GM23338 (cell line): ENCODE data around the gene THOC7. TPM values are rescaled to one million over a fixed set of nuclear protein-coding genes. Genes with fewer than 3 reads are reported as not detected.
A peak's percentile ranks its signal among the peaks of the same experiment; 100 is the strongest.

Source experiments
- ATAC-seq: fragments of 200-7000 bp; cut with Tn5 transposase; 3 replicates; pipeline ENCODE4 v1.9.1; 2020
- DNase-seq: peaks from one replicate; pipeline ENCODE4 v3.0.0-alpha.2; 2015; ENCODE audit warnings: low spot score
- H2AFZ ChIP-seq: fragments of 200-600 bp; sonication (generic); 2 replicates; pipeline ENCODE4 v1.8.0; 2016; ENCODE audit warnings: antibody characterized with exemption, mild to moderate bottlenecking, moderate library complexity
- H3F3A ChIP-seq: fragments of 200-600 bp; sonication (generic); replicated peaks from 2 replicates; pipeline ENCODE4 v1.8.0; 2017; ENCODE audit warnings: antibody characterized with exemption, mixed run types, low read depth
- H3K27ac ChIP-seq: fragments of 200-600 bp; sonication (generic); 2 replicates; pipeline ENCODE4 v1.6.1; 2016; ENCODE audit warnings: low read depth
- H3K27me3 ChIP-seq: fragments of 200-600 bp; sonication (generic); 2 replicates; pipeline ENCODE4 v1.8.0; 2016; ENCODE audit warnings: mild to moderate bottlenecking, mixed run types, moderate library complexity; ENCODE audit not compliant: insufficient read depth
- H3K36me3 ChIP-seq: fragments of 200-600 bp; sonication (generic); 2 replicates; pipeline ENCODE4 v1.8.0; 2016; ENCODE audit warnings: mild to moderate bottlenecking; ENCODE audit not compliant: insufficient read depth
- H3K4me1 ChIP-seq: fragments of 200-600 bp; sonication (generic); 2 replicates; pipeline ENCODE4 v1.8.0; 2016; ENCODE audit warnings: mild to moderate bottlenecking, moderate library complexity; ENCODE audit not compliant: insufficient read depth
- H3K4me2 ChIP-seq: fragments of 200-600 bp; sonication (generic); 2 replicates; pipeline ENCODE4 v1.7.1; 2017; ENCODE audit warnings: mixed run types
- H3K4me3 ChIP-seq: fragments of 200-600 bp; sonication (generic); 2 replicates; pipeline ENCODE4 v1.6.1; 2016; ENCODE audit warnings: mixed run types
- H3K79me2 ChIP-seq: fragments of 200-600 bp; sonication (generic); replicated peaks from 2 replicates; pipeline ENCODE4 v1.8.0; 2017; ENCODE audit warnings: mild to moderate bottlenecking; ENCODE audit not compliant: insufficient read depth
- H3K9me2 ChIP-seq: fragments of 200-600 bp; sonication (generic); 2 replicates; pipeline ENCODE4 v1.8.0; 2017; ENCODE audit not compliant: insufficient read depth
- H4K20me1 ChIP-seq: fragments of 200-600 bp; sonication (generic); replicated peaks from 2 replicates; pipeline ENCODE4 v1.8.0; 2017; ENCODE audit warnings: mild to moderate bottlenecking; ENCODE audit not compliant: insufficient read depth
- H3K27ac Mint-ChIP-seq: 2 replicates; pipeline ENCODE4 v1.8.0; 2020; ENCODE audit warnings: inconsistent platforms, mild to moderate bottlenecking, moderate library complexity, mixed read lengths
- H3K27me3 Mint-ChIP-seq: 3 replicates; pipeline ENCODE4 v1.8.0; 2022; ENCODE audit warnings: low read depth, mild to moderate bottlenecking, moderate library complexity, mixed read lengths, inconsistent platforms; ENCODE audit not compliant: insufficient read depth, poor library complexity
- H3K36me3 Mint-ChIP-seq: 3 replicates; pipeline ENCODE4 v1.8.0; 2021; ENCODE audit warnings: low read depth, mild to moderate bottlenecking, inconsistent platforms, moderate library complexity, mixed read lengths
- H3K4me1 Mint-ChIP-seq: 3 replicates; pipeline ENCODE4 v1.8.0; 2020; ENCODE audit warnings: mild to moderate bottlenecking, inconsistent platforms, mixed read lengths
- H3K4me3 Mint-ChIP-seq: 3 replicates; pipeline ENCODE4 v1.8.0; 2021; ENCODE audit warnings: moderate library complexity, mild to moderate bottlenecking, inconsistent platforms, mixed read lengths
- H3K9me3 Mint-ChIP-seq: 3 replicates; pipeline ENCODE4 v1.8.0; 2020; ENCODE audit warnings: moderate library complexity, mild to moderate bottlenecking, inconsistent platforms, mixed read lengths
- CREB1 ChIP-seq: fragments of 250-450 bp; sonication (Bioruptor Pico); IDR thresholded peaks from 2 replicates; pipeline ENCODE4 v1.5.0; 2020; ENCODE audit warnings: low read depth, mild to moderate bottlenecking, moderate library complexity
- EZH2phosphoT487 ChIP-seq: fragments of 200-600 bp; sonication (generic); IDR thresholded peaks from one replicate; pipeline ENCODE4 v1.8.1; 2018; ENCODE audit warnings: antibody characterized with exemption; ENCODE audit not compliant: unreplicated experiment
- JUNB ChIP-seq: IDR thresholded peaks from one replicate; pipeline ENCODE4 v1.6.1; 2016; ENCODE audit warnings: antibody characterized with exemption; ENCODE audit not compliant: unreplicated experiment
- POLR2AphosphoS5 ChIP-seq: IDR thresholded peaks from 2 replicates; pipeline ENCODE4 v1.6.1; 2016; ENCODE audit warnings: antibody characterized with exemption, low read depth
- STAT1 ChIP-seq: IDR thresholded peaks from one replicate; pipeline ENCODE4 v1.6.1; 2016; ENCODE audit warnings: antibody characterized with exemption; ENCODE audit not compliant: unreplicated experiment
- ZNF331 ChIP-seq: fragments of 250-450 bp; sonication (Bioruptor Pico); IDR thresholded peaks from 2 replicates; pipeline ENCODE4 v1.5.0; 2020; ENCODE audit warnings: low read depth, mild to moderate bottlenecking, moderate library complexity
- ZNF462 ChIP-seq: fragments of 250-450 bp; sonication (Bioruptor Pico); IDR thresholded peaks from 2 replicates; pipeline ENCODE4 v1.5.0; 2020; ENCODE audit warnings: mild to moderate bottlenecking, moderate library complexity
- polyA plus RNA-seq: library from polyadenylated mRNA; unstranded; fragments of >200 nt; fragmentation: Nextera tagmentation; extraction: Ambion mirVana; gene quantifications from 2 replicates; pipeline ENCODE4 v1.2.1, GENCODE V29; 2016
- total RNA-seq: library from RNA; depleted of rRNA; stranded (reverse); fragments of >200 nt; shearing (Covaris generic); gene quantifications from 2 replicates; pipeline ENCODE4 v1.2.3, GENCODE V29; 2014
- TF ChIP-seq, protein P1 (sequence below): IDR thresholded peaks from one replicate; pipeline ENCODE4 v1.6.1; 2018; ENCODE audit warnings: antibody characterized with exemption; ENCODE audit not compliant: unreplicated experiment

Gene THOC7
- total and polyA plus RNA-seq, 2 experiments from 2014 or later, result 53.9 to 166 TPM

- TF ChIP-seq ZNF462 (CRISPR knock-in tag) (no peak), ZNF331 (no peak)
These were observed 33.1 kb downstream of the THOC7 start (continued) for GRCh38 chr3:63830526-63830925.

DNA sequence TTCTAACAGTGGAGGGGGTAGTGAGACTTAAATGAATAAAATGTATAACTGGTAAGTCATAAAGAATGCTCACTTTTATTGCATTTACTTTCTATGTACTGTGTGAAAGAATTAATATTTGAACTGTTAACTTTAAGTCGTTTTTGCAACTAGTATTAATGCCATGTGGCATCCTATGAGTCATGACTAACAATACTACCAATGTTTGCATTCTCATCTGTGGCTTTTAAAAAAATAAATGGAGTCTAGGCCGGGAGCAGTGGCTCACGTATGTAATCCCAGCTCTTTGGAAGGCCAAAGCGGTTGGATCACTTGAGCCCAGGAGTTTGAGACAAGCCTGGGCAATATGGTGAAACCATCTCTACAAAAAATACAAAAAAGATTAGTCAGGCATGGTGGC is 39.3 kb downstream of the THOC7 start:
- Mint-ChIP-seq H3K27me3 (no peaks in the 10 kb centered on the region), H3K4me1 (peaks cover 7% of the 10 kb centered on the region), H3K4me3 (no peak overlapping the region), H3K27ac (peak overlapping the region; percentile 36; the same call in 1 of the 2 replicates), H3K36me3 (peaks cover 4% of the 10 kb centered on the region; the same call in 2 of the 3 replicates), H3K9me3 (no peaks in the 10 kb centered on the region; the same call in 2 of the 3 replicates)
- H3K79me2 ChIP-seq, result no peaks in the 10 kb centered on the region
- no peaks in the 10 kb centered on the region for H3K4me1 ChIP-seq
- no peak overlapping the region for H3K4me3 ChIP-seq
- H3K27ac ChIP-seq, result no peak overlapping the region
- DNase-seq (no peak), ATAC-seq (no peak)
- no peaks in the 10 kb centered on the region for H3K36me3 ChIP-seq
- no peaks in the 10 kb centered on the region; the same call in 1 of the 2 replicates for H4K20me1 ChIP-seq
- H3K4me2 ChIP-seq, result no peak overlapping the region
- H3F3A ChIP-seq, result no peaks in the 10 kb centered on the region
- H3K27me3 ChIP-seq, result no peaks in the 10 kb centered on the region
- no peak overlapping the region for H2AFZ ChIP-seq
- no peaks in the 10 kb centered on the region for H3K9me2 ChIP-seq
- TF ChIP-seq CREB1 (CRISPR knock-in tag) (no peak), EZH2phosphoT487 (no peak), POLR2AphosphoS5 (no peak), STAT1 (no peak), JUNB (no peak)
- TF ChIP-seq, protein P1, sequence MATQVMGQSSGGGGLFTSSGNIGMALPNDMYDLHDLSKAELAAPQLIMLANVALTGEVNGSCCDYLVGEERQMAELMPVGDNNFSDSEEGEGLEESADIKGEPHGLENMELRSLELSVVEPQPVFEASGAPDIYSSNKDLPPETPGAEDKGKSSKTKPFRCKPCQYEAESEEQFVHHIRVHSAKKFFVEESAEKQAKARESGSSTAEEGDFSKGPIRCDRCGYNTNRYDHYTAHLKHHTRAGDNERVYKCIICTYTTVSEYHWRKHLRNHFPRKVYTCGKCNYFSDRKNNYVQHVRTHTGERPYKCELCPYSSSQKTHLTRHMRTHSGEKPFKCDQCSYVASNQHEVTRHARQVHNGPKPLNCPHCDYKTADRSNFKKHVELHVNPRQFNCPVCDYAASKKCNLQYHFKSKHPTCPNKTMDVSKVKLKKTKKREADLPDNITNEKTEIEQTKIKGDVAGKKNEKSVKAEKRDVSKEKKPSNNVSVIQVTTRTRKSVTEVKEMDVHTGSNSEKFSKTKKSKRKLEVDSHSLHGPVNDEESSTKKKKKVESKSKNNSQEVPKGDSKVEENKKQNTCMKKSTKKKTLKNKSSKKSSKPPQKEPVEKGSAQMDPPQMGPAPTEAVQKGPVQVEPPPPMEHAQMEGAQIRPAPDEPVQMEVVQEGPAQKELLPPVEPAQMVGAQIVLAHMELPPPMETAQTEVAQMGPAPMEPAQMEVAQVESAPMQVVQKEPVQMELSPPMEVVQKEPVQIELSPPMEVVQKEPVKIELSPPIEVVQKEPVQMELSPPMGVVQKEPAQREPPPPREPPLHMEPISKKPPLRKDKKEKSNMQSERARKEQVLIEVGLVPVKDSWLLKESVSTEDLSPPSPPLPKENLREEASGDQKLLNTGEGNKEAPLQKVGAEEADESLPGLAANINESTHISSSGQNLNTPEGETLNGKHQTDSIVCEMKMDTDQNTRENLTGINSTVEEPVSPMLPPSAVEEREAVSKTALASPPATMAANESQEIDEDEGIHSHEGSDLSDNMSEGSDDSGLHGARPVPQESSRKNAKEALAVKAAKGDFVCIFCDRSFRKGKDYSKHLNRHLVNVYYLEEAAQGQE, result no peak
